GM23338 (cell line): Measurements from ENCODE around the gene TENM4. TPM values are rescaled to one million over a fixed set of nuclear protein-coding genes. Genes with fewer than 3 reads are reported as not detected.

Experiments
- ATAC-seq: fragments of 200-7000 bp; cut with Tn5 transposase; 3 replicates; pipeline ENCODE4 v1.9.1; 2020
- DNase-seq: peaks from one replicate; pipeline ENCODE4 v3.0.0-alpha.2; 2015; ENCODE audit warnings: low spot score
- H2AFZ ChIP-seq: fragments of 200-600 bp; sonication (generic); 2 replicates; pipeline ENCODE4 v1.8.0; 2016; ENCODE audit warnings: antibody characterized with exemption, mild to moderate bottlenecking, moderate library complexity
- H3F3A ChIP-seq: fragments of 200-600 bp; sonication (generic); replicated peaks from 2 replicates; pipeline ENCODE4 v1.8.0; 2017; ENCODE audit warnings: antibody characterized with exemption, mixed run types, low read depth
- H3K27ac ChIP-seq: fragments of 200-600 bp; sonication (generic); 2 replicates; pipeline ENCODE4 v1.6.1; 2016; ENCODE audit warnings: low read depth
- H3K27me3 ChIP-seq: fragments of 200-600 bp; sonication (generic); 2 replicates; pipeline ENCODE4 v1.8.0; 2016; ENCODE audit warnings: mild to moderate bottlenecking, mixed run types, moderate library complexity; ENCODE audit not compliant: insufficient read depth
- H3K36me3 ChIP-seq: fragments of 200-600 bp; sonication (generic); 2 replicates; pipeline ENCODE4 v1.8.0; 2016; ENCODE audit warnings: mild to moderate bottlenecking; ENCODE audit not compliant: insufficient read depth
- H3K4me1 ChIP-seq: fragments of 200-600 bp; sonication (generic); 2 replicates; pipeline ENCODE4 v1.8.0; 2016; ENCODE audit warnings: mild to moderate bottlenecking, moderate library complexity; ENCODE audit not compliant: insufficient read depth
- H3K4me2 ChIP-seq: fragments of 200-600 bp; sonication (generic); 2 replicates; pipeline ENCODE4 v1.7.1; 2017; ENCODE audit warnings: mixed run types
- H3K4me3 ChIP-seq: fragments of 200-600 bp; sonication (generic); 2 replicates; pipeline ENCODE4 v1.6.1; 2016; ENCODE audit warnings: mixed run types
- H3K79me2 ChIP-seq: fragments of 200-600 bp; sonication (generic); replicated peaks from 2 replicates; pipeline ENCODE4 v1.8.0; 2017; ENCODE audit warnings: mild to moderate bottlenecking; ENCODE audit not compliant: insufficient read depth
- H3K9me2 ChIP-seq: fragments of 200-600 bp; sonication (generic); 2 replicates; pipeline ENCODE4 v1.8.0; 2017; ENCODE audit not compliant: insufficient read depth
- H4K20me1 ChIP-seq: fragments of 200-600 bp; sonication (generic); replicated peaks from 2 replicates; pipeline ENCODE4 v1.8.0; 2017; ENCODE audit warnings: mild to moderate bottlenecking; ENCODE audit not compliant: insufficient read depth
- H3K27ac Mint-ChIP-seq: 2 replicates; pipeline ENCODE4 v1.8.0; 2020; ENCODE audit warnings: inconsistent platforms, mild to moderate bottlenecking, moderate library complexity, mixed read lengths
- H3K27me3 Mint-ChIP-seq: 3 replicates; pipeline ENCODE4 v1.8.0; 2022; ENCODE audit warnings: low read depth, mild to moderate bottlenecking, moderate library complexity, mixed read lengths, inconsistent platforms; ENCODE audit not compliant: insufficient read depth, poor library complexity
- H3K36me3 Mint-ChIP-seq: 3 replicates; pipeline ENCODE4 v1.8.0; 2021; ENCODE audit warnings: low read depth, mild to moderate bottlenecking, inconsistent platforms, moderate library complexity, mixed read lengths
- H3K4me1 Mint-ChIP-seq: 3 replicates; pipeline ENCODE4 v1.8.0; 2020; ENCODE audit warnings: mild to moderate bottlenecking, inconsistent platforms, mixed read lengths
- H3K4me3 Mint-ChIP-seq: 3 replicates; pipeline ENCODE4 v1.8.0; 2021; ENCODE audit warnings: moderate library complexity, mild to moderate bottlenecking, inconsistent platforms, mixed read lengths
- H3K9me3 Mint-ChIP-seq: 3 replicates; pipeline ENCODE4 v1.8.0; 2020; ENCODE audit warnings: moderate library complexity, mild to moderate bottlenecking, inconsistent platforms, mixed read lengths
- ETS1 ChIP-seq: IDR thresholded peaks from 2 replicates; pipeline ENCODE4 v1.6.1; 2016; ENCODE audit warnings: antibody characterized with exemption
- EZH2 ChIP-seq: fragments of 200-600 bp; sonication (generic); IDR thresholded peaks from one replicate; pipeline ENCODE4 v1.8.0; 2017; ENCODE audit warnings: antibody characterized with exemption, mild to moderate bottlenecking, low read depth; ENCODE audit not compliant: unreplicated experiment
- JUNB ChIP-seq: IDR thresholded peaks from one replicate; pipeline ENCODE4 v1.6.1; 2016; ENCODE audit warnings: antibody characterized with exemption; ENCODE audit not compliant: unreplicated experiment
- NANOG ChIP-seq: IDR thresholded peaks from 2 replicates; pipeline ENCODE4 v1.6.1; 2016; ENCODE audit warnings: antibody characterized with exemption, borderline replicate concordance
- STAT1 ChIP-seq: IDR thresholded peaks from one replicate; pipeline ENCODE4 v1.6.1; 2016; ENCODE audit warnings: antibody characterized with exemption; ENCODE audit not compliant: unreplicated experiment
- ZNF114 ChIP-seq: fragments of 250-450 bp; sonication (Bioruptor Pico); IDR thresholded peaks from 2 replicates; pipeline ENCODE4 v1.5.0; 2020; ENCODE audit warnings: mild to moderate bottlenecking, moderate library complexity
- ZNF331 ChIP-seq: fragments of 250-450 bp; sonication (Bioruptor Pico); IDR thresholded peaks from 2 replicates; pipeline ENCODE4 v1.5.0; 2020; ENCODE audit warnings: low read depth, mild to moderate bottlenecking, moderate library complexity
- polyA plus RNA-seq: library from polyadenylated mRNA; unstranded; fragments of >200 nt; fragmentation: Nextera tagmentation; extraction: Ambion mirVana; gene quantifications from 2 replicates; pipeline ENCODE4 v1.2.1, GENCODE V29; 2016
- total RNA-seq: library from RNA; depleted of rRNA; stranded (reverse); fragments of >200 nt; shearing (Covaris generic); gene quantifications from 2 replicates; pipeline ENCODE4 v1.2.3, GENCODE V29; 2014
- TF ChIP-seq, protein P1 (sequence below): IDR thresholded peaks from one replicate; pipeline ENCODE4 v1.6.1; 2018; ENCODE audit warnings: antibody characterized with exemption; ENCODE audit not compliant: unreplicated experiment
- TF ChIP-seq, protein P2 (sequence below), 2 experiments: fragments of 200-600 bp in 1 of 2; sonication (generic) in 1 of 2; conservative IDR thresholded peaks; 2 replicates each; pipeline versions ENCODE4 v1.5.1 to v1.6.1; 2016 to 2017; ENCODE audit warnings: antibody characterized with exemption in 2 of 2, low read depth in 2 of 2, mild to moderate bottlenecking in 2 of 2, moderate library complexity in 1 of 2

TENM4 gene
- total and polyA plus RNA-seq, 2 experiments from 2014 or later = 7.3 TPM

DNA sequence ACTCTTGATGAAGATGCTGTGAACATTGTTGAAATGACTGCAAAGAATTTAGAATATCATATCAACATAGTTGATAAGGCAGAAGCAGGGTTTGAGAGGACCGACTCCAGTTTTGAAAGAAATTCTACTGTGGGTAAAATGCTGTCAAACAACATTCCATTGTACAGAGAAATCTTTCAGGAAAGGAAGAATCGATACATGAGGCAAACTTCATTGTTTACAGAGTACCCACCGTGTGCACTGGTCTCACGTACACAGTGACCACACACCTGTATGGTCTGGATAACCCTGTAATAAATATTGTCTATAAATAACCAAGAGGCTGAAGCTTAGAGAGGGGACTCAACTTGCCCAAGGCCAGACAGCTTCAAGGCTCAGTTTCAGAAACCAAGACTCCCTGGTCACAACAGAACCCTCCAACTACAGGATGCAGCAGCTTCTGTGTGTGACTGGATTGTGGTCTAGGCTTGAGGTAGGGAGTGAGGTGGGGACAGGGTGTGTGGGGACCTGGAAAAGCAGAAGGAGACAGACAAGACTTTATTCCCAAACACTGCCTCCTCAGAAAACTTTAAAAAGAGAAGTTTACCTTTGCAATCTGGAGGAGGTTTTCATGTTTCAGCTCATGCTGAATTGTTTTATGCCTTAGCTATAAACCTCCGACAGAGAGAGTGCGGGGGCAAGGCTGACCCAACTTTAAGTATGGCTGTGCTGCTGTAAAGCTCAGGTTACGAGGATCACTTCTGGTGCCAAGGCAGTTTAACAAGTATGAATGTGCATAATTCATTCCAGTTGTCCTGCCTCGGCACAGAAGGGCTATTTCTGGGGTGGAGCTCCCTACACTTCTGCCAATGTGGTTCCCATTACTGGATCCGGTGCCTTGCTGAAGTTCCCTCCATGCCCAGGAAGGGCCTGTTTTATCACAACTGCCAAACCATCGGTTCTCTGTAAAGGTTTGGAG, 493.6 kb downstream of the TENM4 start:
- ATAC-seq = no peak
- Histone ChIP-seq H4K20me1 (no peaks in the 10 kb centered on the region), H3K36me3 (no peaks in the 10 kb centered on the region), H2AFZ (no peak overlapping the region), H3F3A (no peaks in the 10 kb centered on the region), H3K4me1 (peaks cover 7% of the 10 kb centered on the region), H3K4me2 (no peak overlapping the region), H3K9me2 (no peaks in the 10 kb centered on the region), H3K4me3 (no peak overlapping the region), H3K27me3 (no peaks in the 10 kb centered on the region), H3K79me2 (no peaks in the 10 kb centered on the region), H3K27ac (no peak overlapping the region)
- TF ChIP-seq ZNF114 (CRISPR knock-in tag) (no peak), ZNF331 (CRISPR knock-in tag) (no peak), STAT1 (no peak)
- Mint-ChIP-seq H3K27me3 (peaks cover 2% of the 10 kb centered on the region), H3K27ac (no peak overlapping the region), H3K9me3 (no peaks in the 10 kb centered on the region), H3K4me3 (no peak overlapping the region), H3K4me1 (peaks cover 31% of the 10 kb centered on the region), H3K36me3 (no peaks in the 10 kb centered on the region)
- no peak for DNase-seq

GRCh38 chr11:78943841-78944240, 497.0 kb downstream of the TENM4 start:
- H3K27ac Mint-ChIP-seq = no peak overlapping the region
- H3K9me2 ChIP-seq = no peaks in the 10 kb centered on the region
- DNase-seq (no peak), ATAC-seq (no peak)
- no peak overlapping the region for H3K4me3 Mint-ChIP-seq
- H2AFZ ChIP-seq = no peak overlapping the region
- H3K27me3 Mint-ChIP-seq = peaks cover 3% of the 10 kb centered on the region
- no peak overlapping the region for H3K4me2 ChIP-seq
- no peaks in the 10 kb centered on the region for H3K36me3 Mint-ChIP-seq
- H3K27me3 ChIP-seq = no peaks in the 10 kb centered on the region
- H3K27ac ChIP-seq = no peak overlapping the region
- no peaks in the 10 kb centered on the region for H4K20me1 ChIP-seq
- H3K4me3 ChIP-seq = no peak overlapping the region
- H3K4me1 ChIP-seq = peaks cover 30% of the 10 kb centered on the region
- H3F3A ChIP-seq = 0 out of 2 replicates have a peak, but pooled peaks cover 4% of the 10 kb centered on the region
- H3K4me1 Mint-ChIP-seq = peaks cover 42% of the 10 kb centered on the region
- H3K9me3 Mint-ChIP-seq = no peaks in the 10 kb centered on the region
- no peaks in the 10 kb centered on the region for H3K36me3 ChIP-seq
- H3K79me2 ChIP-seq = no peaks in the 10 kb centered on the region
- TF ChIP-seq ZNF114 (CRISPR knock-in tag) = no peak
- TF ChIP-seq, protein P1, sequence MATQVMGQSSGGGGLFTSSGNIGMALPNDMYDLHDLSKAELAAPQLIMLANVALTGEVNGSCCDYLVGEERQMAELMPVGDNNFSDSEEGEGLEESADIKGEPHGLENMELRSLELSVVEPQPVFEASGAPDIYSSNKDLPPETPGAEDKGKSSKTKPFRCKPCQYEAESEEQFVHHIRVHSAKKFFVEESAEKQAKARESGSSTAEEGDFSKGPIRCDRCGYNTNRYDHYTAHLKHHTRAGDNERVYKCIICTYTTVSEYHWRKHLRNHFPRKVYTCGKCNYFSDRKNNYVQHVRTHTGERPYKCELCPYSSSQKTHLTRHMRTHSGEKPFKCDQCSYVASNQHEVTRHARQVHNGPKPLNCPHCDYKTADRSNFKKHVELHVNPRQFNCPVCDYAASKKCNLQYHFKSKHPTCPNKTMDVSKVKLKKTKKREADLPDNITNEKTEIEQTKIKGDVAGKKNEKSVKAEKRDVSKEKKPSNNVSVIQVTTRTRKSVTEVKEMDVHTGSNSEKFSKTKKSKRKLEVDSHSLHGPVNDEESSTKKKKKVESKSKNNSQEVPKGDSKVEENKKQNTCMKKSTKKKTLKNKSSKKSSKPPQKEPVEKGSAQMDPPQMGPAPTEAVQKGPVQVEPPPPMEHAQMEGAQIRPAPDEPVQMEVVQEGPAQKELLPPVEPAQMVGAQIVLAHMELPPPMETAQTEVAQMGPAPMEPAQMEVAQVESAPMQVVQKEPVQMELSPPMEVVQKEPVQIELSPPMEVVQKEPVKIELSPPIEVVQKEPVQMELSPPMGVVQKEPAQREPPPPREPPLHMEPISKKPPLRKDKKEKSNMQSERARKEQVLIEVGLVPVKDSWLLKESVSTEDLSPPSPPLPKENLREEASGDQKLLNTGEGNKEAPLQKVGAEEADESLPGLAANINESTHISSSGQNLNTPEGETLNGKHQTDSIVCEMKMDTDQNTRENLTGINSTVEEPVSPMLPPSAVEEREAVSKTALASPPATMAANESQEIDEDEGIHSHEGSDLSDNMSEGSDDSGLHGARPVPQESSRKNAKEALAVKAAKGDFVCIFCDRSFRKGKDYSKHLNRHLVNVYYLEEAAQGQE = no peak
- TF ChIP-seq, protein P2, sequence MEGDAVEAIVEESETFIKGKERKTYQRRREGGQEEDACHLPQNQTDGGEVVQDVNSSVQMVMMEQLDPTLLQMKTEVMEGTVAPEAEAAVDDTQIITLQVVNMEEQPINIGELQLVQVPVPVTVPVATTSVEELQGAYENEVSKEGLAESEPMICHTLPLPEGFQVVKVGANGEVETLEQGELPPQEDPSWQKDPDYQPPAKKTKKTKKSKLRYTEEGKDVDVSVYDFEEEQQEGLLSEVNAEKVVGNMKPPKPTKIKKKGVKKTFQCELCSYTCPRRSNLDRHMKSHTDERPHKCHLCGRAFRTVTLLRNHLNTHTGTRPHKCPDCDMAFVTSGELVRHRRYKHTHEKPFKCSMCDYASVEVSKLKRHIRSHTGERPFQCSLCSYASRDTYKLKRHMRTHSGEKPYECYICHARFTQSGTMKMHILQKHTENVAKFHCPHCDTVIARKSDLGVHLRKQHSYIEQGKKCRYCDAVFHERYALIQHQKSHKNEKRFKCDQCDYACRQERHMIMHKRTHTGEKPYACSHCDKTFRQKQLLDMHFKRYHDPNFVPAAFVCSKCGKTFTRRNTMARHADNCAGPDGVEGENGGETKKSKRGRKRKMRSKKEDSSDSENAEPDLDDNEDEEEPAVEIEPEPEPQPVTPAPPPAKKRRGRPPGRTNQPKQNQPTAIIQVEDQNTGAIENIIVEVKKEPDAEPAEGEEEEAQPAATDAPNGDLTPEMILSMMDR (conservative IDR thresholded peaks at IDR 0.05; ENCODE audit: low read depth in 2 of 2) = no peak
- no peak for TF ChIP-seq NANOG
- TF ChIP-seq JUNB = no peak
- TF ChIP-seq ETS1 = no peak
- no peak for TF ChIP-seq EZH2
- TF ChIP-seq STAT1 = no peak
